GM12872 (cell line): ENCODE data around the gene UMOD.

Experiments
- CTCF ChIP-seq: IDR thresholded peaks from 3 replicates; pipeline ENCODE4 v1.5.1; 2011; ENCODE audit warnings: low read depth, mild to moderate bottlenecking, low read length, moderate library complexity; ENCODE audit not compliant: insufficient read depth

The UMOD gene

GRCh38 chr16:20352615-20353014 is at the start of gene UMOD:
TSS of gene UMOD (minus strand) at chr16:20352715. CDS start at chr16:20350737, 1,978 bp downstream.
- TF ChIP-seq CTCF = no peak

- no peak for TF ChIP-seq CTCF
Measured at GRCh38 chr16:20401475-20402016, 49.0 kb upstream of the UMOD start.

- TF ChIP-seq CTCF = no peak
Measured at GRCh38 chr16:20401066-20401465, 48.6 kb upstream of the UMOD start.

- TF ChIP-seq CTCF = no peak
Measured at GRCh38 chr16:20399185-20399584, 46.7 kb upstream of the UMOD start.

- TF ChIP-seq CTCF = no peak
Measured at GRCh38 chr16:20398603-20399002, 46.1 kb upstream of the UMOD start.

- TF ChIP-seq CTCF = no peak
Measured at GRCh38 chr16:20397468-20398074, 45.1 kb upstream of the UMOD start.

GRCh38 chr16:20396846-20397467 is 44.4 kb upstream of the UMOD start:
- no peak for TF ChIP-seq CTCF
